Astrocyte (in vitro differentiated cells and primary cell): Measurements from ENCODE around the gene CCDC57. TPM values are rescaled to one million over a fixed set of nuclear protein-coding genes. Genes with fewer than 3 reads are reported as not detected.

ENCODE experiments used
- DNase-seq: peaks from one replicate; pipeline ENCODE4 v3.0.0-alpha.2; 2010; ENCODE audit warnings: low read depth
- FAIRE-seq: peaks from 2 replicates; lab custom pipeline; 2011; peaks lifted over from hg19 to GRCh38; lab: Jason Lieb, UNC
- H2AFZ ChIP-seq: 2 replicates; pipeline ENCODE4 v1.6.0; 2012; ENCODE audit warnings: low read depth, low read length, inconsistent platforms
- H3K27ac ChIP-seq: 2 replicates; pipeline ENCODE4 v1.5.1; 2011; ENCODE audit warnings: low read depth, low read length, inconsistent platforms
- H3K27me3 ChIP-seq: 2 replicates; pipeline ENCODE4 v1.6.0; 2011; ENCODE audit warnings: low read length, inconsistent platforms; ENCODE audit not compliant: insufficient read depth
- H3K36me3 ChIP-seq: 2 replicates; pipeline ENCODE4 v1.5.1; 2011; ENCODE audit warnings: low read length, inconsistent platforms; ENCODE audit not compliant: insufficient read depth
- H3K4me1 ChIP-seq: 2 replicates; pipeline ENCODE4 v1.5.1; 2011; ENCODE audit warnings: low read length, inconsistent platforms; ENCODE audit not compliant: insufficient read depth
- H3K4me2 ChIP-seq: 2 replicates; pipeline ENCODE4 v1.6.0; 2012; ENCODE audit warnings: low read length, inconsistent platforms
- H3K4me3 ChIP-seq: 2 replicates; pipeline ENCODE4 v1.5.1; 2011; ENCODE audit warnings: low read depth, mild to moderate bottlenecking, low read length, inconsistent platforms; ENCODE audit not compliant: insufficient read depth
- H3K79me2 ChIP-seq: 2 replicates; pipeline ENCODE4 v1.6.0; 2012; ENCODE audit warnings: mild to moderate bottlenecking, low read length, inconsistent platforms; ENCODE audit not compliant: insufficient read depth
- H3K9ac ChIP-seq: 2 replicates; pipeline ENCODE4 v1.6.0; 2012; ENCODE audit warnings: mild to moderate bottlenecking, low read length, inconsistent platforms
- H3K9me3 ChIP-seq: 2 replicates; pipeline ENCODE4 v1.5.1; 2012; ENCODE audit warnings: low read depth, mild to moderate bottlenecking, low read length, inconsistent platforms; ENCODE audit not compliant: insufficient read depth
- H4K20me1 ChIP-seq: 2 replicates; pipeline ENCODE4 v1.6.0; 2012; ENCODE audit warnings: low read length, inconsistent platforms; ENCODE audit not compliant: insufficient read depth
- H3K27ac Mint-ChIP-seq: one replicate; pipeline ENCODE4 v1.8.0; 2021; ENCODE audit warnings: mild to moderate bottlenecking, mixed read lengths; ENCODE audit not compliant: unreplicated experiment
- H3K27me3 Mint-ChIP-seq: one replicate; pipeline ENCODE4 v1.8.0; 2021; ENCODE audit warnings: low read depth, mixed read lengths; ENCODE audit not compliant: unreplicated experiment
- H3K36me3 Mint-ChIP-seq: one replicate; pipeline ENCODE4 v1.8.0; 2021; ENCODE audit warnings: low read depth, mixed read lengths; ENCODE audit not compliant: unreplicated experiment
- H3K4me1 Mint-ChIP-seq: one replicate; pipeline ENCODE4 v1.8.0; 2021; ENCODE audit warnings: low read depth, mixed read lengths; ENCODE audit not compliant: unreplicated experiment
- H3K4me3 Mint-ChIP-seq: one replicate; pipeline ENCODE4 v1.8.0; 2021; ENCODE audit warnings: mild to moderate bottlenecking, moderate library complexity, mixed read lengths; ENCODE audit not compliant: unreplicated experiment
- H3K9me3 Mint-ChIP-seq: one replicate; pipeline ENCODE4 v1.8.0; 2021; ENCODE audit warnings: mild to moderate bottlenecking, mixed read lengths; ENCODE audit not compliant: unreplicated experiment
- EZH2 ChIP-seq: IDR thresholded peaks from 2 replicates; pipeline ENCODE4 v1.6.1; 2012; ENCODE audit warnings: mild to moderate bottlenecking, low read length, inconsistent platforms; ENCODE audit not compliant: insufficient read depth
- total RNA-seq: library from RNA; stranded (reverse); gene quantifications from 2 replicates; pipeline ENCODE4 v1.2.1, GENCODE V29; 2021
- TF ChIP-seq, protein P1 (sequence below): IDR thresholded peaks from 2 replicates; pipeline ENCODE4 v1.5.1; 2011; ENCODE audit warnings: low read depth, mild to moderate bottlenecking, inconsistent platforms, low read length, moderate library complexity; ENCODE audit not compliant: insufficient read depth

The CCDC57 gene
- total RNA-seq, 1 donor from 2014 or later = 20.4 TPM

DNA sequence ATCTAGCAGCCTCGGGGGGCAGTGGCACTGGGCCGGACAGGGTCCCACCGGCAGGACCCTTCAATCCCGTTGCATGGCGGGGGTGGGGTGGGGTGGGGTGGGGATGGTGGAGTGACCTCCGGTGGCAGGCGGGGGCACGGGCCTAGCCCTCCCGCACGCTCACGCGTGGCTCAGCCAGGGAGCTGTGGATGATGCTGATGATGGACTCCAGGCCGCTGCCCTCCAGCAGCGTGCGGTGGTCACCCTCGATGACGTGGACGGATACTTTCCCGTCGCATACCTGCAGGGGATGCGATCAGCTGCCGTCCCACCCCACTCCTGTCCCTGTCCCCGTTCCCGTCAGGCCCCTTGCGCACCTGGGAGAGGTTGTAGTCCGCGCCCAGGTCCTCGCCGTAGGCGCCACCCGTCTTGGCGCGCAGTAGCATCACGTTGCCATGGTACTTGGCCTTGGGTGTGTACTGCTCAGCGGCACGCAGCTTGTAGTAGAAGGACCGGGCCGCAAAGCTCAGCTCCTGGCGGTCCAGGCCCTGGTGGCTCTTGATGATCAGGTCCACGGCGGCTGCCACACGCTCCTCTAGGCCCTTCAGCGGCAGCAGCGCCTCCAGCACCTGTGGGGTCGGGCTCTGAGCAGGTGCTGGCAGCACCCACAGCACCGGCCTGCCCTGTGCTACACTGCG lies 133.5 kb downstream of the CCDC57 start:
- Mint-ChIP-seq H3K27ac (no peak overlapping the region), H3K27me3 (no peaks in the 10 kb centered on the region), H3K4me1 (no peaks in the 10 kb centered on the region)

DNA sequence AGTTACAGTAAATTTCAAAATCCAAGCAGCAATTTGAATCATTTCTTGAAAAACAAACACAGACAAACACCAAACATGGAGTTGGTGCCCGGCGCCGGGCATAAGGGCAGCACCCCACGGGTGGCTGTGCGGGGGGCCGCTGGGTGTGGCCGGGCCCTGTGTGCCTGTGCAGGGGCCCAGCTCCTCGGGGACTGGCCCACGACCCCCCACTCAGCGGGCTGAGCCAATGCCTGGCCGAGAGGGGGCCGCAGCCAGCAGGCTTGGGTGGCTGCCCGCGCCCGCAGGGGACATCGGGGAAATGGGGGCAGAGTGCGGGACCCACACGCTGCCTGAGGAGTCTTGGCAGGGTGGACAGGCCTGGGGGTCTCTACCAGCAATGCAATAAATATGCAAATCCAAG lies 134.2 kb downstream of the CCDC57 start:
- Histone ChIP-seq H4K20me1 (peaks cover 42% of the 10 kb centered on the region), H3K4me3 (no peak overlapping the region), H3K4me2 (no peak overlapping the region), H3K27me3 (no peaks in the 10 kb centered on the region), H2AFZ (no peak overlapping the region), H3K36me3 (no peaks in the 10 kb centered on the region), H3K9ac (no peak overlapping the region), H3K27ac (no peak overlapping the region), H3K9me3 (no peaks in the 10 kb centered on the region), H3K4me1 (no peaks in the 10 kb centered on the region), H3K79me2 (no peaks in the 10 kb centered on the region)
- peaks cover 2% of the 10 kb centered on the region for H3K27me3 Mint-ChIP-seq
- H3K9me3 Mint-ChIP-seq = no peaks in the 10 kb centered on the region
- FAIRE-seq = no peak
- TF ChIP-seq, protein P1, sequence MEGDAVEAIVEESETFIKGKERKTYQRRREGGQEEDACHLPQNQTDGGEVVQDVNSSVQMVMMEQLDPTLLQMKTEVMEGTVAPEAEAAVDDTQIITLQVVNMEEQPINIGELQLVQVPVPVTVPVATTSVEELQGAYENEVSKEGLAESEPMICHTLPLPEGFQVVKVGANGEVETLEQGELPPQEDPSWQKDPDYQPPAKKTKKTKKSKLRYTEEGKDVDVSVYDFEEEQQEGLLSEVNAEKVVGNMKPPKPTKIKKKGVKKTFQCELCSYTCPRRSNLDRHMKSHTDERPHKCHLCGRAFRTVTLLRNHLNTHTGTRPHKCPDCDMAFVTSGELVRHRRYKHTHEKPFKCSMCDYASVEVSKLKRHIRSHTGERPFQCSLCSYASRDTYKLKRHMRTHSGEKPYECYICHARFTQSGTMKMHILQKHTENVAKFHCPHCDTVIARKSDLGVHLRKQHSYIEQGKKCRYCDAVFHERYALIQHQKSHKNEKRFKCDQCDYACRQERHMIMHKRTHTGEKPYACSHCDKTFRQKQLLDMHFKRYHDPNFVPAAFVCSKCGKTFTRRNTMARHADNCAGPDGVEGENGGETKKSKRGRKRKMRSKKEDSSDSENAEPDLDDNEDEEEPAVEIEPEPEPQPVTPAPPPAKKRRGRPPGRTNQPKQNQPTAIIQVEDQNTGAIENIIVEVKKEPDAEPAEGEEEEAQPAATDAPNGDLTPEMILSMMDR = no peak
- TF ChIP-seq EZH2 = no peak
- peaks cover 2% of the 10 kb centered on the region for H3K36me3 Mint-ChIP-seq
- no peaks in the 10 kb centered on the region for H3K4me1 Mint-ChIP-seq
- no peak overlapping the region for H3K4me3 Mint-ChIP-seq
- DNase-seq = no peak
- H3K27ac Mint-ChIP-seq = no peak overlapping the region

More for the DNA sequence above, 133.5 kb downstream of the CCDC57 start:
- TF ChIP-seq, protein P1 = no peak
- no peak for TF ChIP-seq EZH2
- no peak for DNase-seq
- Mint-ChIP-seq H3K9me3 (no peaks in the 10 kb centered on the region), H3K4me3 (no peak overlapping the region), H3K36me3 (peaks cover 2% of the 10 kb centered on the region)
- H3K27ac ChIP-seq = no peak overlapping the region
- H3K9ac ChIP-seq = no peak overlapping the region
- no peak overlapping the region for H3K4me2 ChIP-seq
- no peaks in the 10 kb centered on the region for H3K4me1 ChIP-seq
- no peak for FAIRE-seq
- H3K4me3 ChIP-seq = no peak overlapping the region
- H3K27me3 ChIP-seq = no peaks in the 10 kb centered on the region
- no peaks in the 10 kb centered on the region for H3K36me3 ChIP-seq
- peaks cover 47% of the 10 kb centered on the region for H4K20me1 ChIP-seq
- no peak overlapping the region for H2AFZ ChIP-seq
- H3K79me2 ChIP-seq = no peaks in the 10 kb centered on the region
- H3K9me3 ChIP-seq = no peaks in the 10 kb centered on the region
